MCF 10A (cell line): ENCODE data around the gene ANXA6. TPM values are rescaled to one million over a fixed set of nuclear protein-coding genes. Genes with fewer than 3 reads are reported as not detected.

Source experiments
- BruUV-seq: library from RNA; stranded (reverse); fragments of 400-500 nt; replicated peaks from 2 replicates; lab custom pipeline; 2021; lab: Mats Ljungman, UMichigan
- CTCF ChIA-PET: fragments of 300-600 bp; sonication (Branson Sonifier 250); formaldehyde crosslinking; extraction: SDS; loops from one replicate; lab custom pipeline; 2021; ENCODE audit warnings: antibody characterized with exemption, inconsistent platforms; lab: Yijun Ruan, JAX
- POLR2A ChIA-PET: fragments of 300-600, 350-650 bp; sonication (Branson Sonifier 250); formaldehyde crosslinking; extraction: SDS; loops from one replicate; lab custom pipeline; 2020; ENCODE audit warnings: antibody characterized with exemption, inconsistent platforms; lab: Yijun Ruan, JAX
- DNase-seq: peaks from one replicate; pipeline ENCODE4 v3.0.0-alpha.2; 2018; ENCODE audit not compliant: unreplicated experiment
- H3K27ac Mint-ChIP-seq: one replicate; pipeline ENCODE4 v1.8.0; 2022; ENCODE audit warnings: mild to moderate bottlenecking, low read depth, mixed read lengths; ENCODE audit not compliant: unreplicated experiment
- H3K27me3 Mint-ChIP-seq: one replicate; pipeline ENCODE4 v1.8.0; 2022; ENCODE audit warnings: mixed read lengths; ENCODE audit not compliant: insufficient read depth, unreplicated experiment
- H3K36me3 Mint-ChIP-seq: one replicate; pipeline ENCODE4 v1.8.0; 2022; ENCODE audit warnings: mild to moderate bottlenecking, moderate library complexity, mixed read lengths; ENCODE audit not compliant: insufficient read depth, unreplicated experiment
- H3K4me1 Mint-ChIP-seq: one replicate; pipeline ENCODE4 v1.8.0; 2022; ENCODE audit warnings: mixed read lengths; ENCODE audit not compliant: insufficient read depth, unreplicated experiment
- H3K4me3 Mint-ChIP-seq: one replicate; pipeline ENCODE4 v1.8.0; 2022; ENCODE audit warnings: mild to moderate bottlenecking, moderate library complexity, mixed read lengths; ENCODE audit not compliant: unreplicated experiment
- H3K9me3 Mint-ChIP-seq: one replicate; pipeline ENCODE4 v1.8.0; 2022; ENCODE audit warnings: mixed read lengths; ENCODE audit not compliant: unreplicated experiment
- CTCF ChIP-seq: fragments of 200-600 bp; IDR thresholded peaks from one replicate; pipeline ENCODE4 v1.8.0; 2022; ENCODE audit warnings: antibody characterized with exemption, mild to moderate bottlenecking; ENCODE audit not compliant: unreplicated experiment
- intact Hi-C: fragments of 100-400 bp; cut with micrococcal nuclease; formaldehyde crosslinking; loops from 2 replicates; pipeline ENCODE4 v1.14.1; 2022
- total RNA-seq: library from RNA; stranded (reverse); gene quantifications from 2 replicates; pipeline ENCODE4 v1.2.3, GENCODE V29; 2022

ANXA6 gene
- total RNA-seq, 1 experiment from 2014 or later, result 2.6 TPM

GRCh38 chr5:151053796-151054462 is 103.7 kb downstream of the ANXA6 start:
- intact Hi-C loops, result no loop called here
- Mint-ChIP-seq H3K9me3 (no peaks in the 10 kb centered on the region), H3K36me3 (peaks cover 100% of the 10 kb centered on the region), H3K4me1 (no peaks in the 10 kb centered on the region), H3K27me3 (no peaks in the 10 kb centered on the region), H3K4me3 (no peak overlapping the region), H3K27ac (peak overlapping the region; percentile 79)
- ChIA-PET POLR2A (interaction anchor here (0.8 to 1.9 kb wide), 3 partner anchors 26 to 36 kb away, joined by 3 to 5 read pairs (median 3); no protein-coding TSS in a partner anchor), CTCF (interaction anchor here (0.6 to 40.7 kb wide), 6 partner anchors 12 to 491 kb away, joined by 3 to 1587 read pairs (median 195); no protein-coding TSS in a partner anchor)
- no peak for TF ChIP-seq CTCF
- no TSS peak for BruUV-seq
- no peak for DNase-seq

GRCh38 chr5:151052836-151053235 is 104.7 kb downstream of the ANXA6 start:
- POLR2A ChIA-PET, result interaction anchor here (1.3 to 5.4 kb wide), 4 partner anchors 11 to 62 kb away, joined by 3 to 21 read pairs (median 8); no protein-coding TSS in a partner anchor
- Mint-ChIP-seq H3K27ac (peak overlapping the region; percentile 62), H3K4me3 (no peak overlapping the region), H3K4me1 (no peaks in the 10 kb centered on the region), H3K27me3 (no peaks in the 10 kb centered on the region), H3K9me3 (no peaks in the 10 kb centered on the region), H3K36me3 (peaks cover 100% of the 10 kb centered on the region)
- no peak for DNase-seq
- TF ChIP-seq CTCF, result no peak
- CTCF ChIA-PET, result interaction anchor here (0.6 to 40.7 kb wide), 23 partner anchors 13 to 1762 kb away, joined by 3 to 1587 read pairs (median 14); partner anchors contain the start of gene TNIP1
- no TSS peak for BruUV-seq
- intact Hi-C loops, result no loop called here

GRCh38 chr5:151051931-151052608 is 105.5 kb downstream of the ANXA6 start:
- DNase-seq, result no peak
- no TSS peak for BruUV-seq
- POLR2A ChIA-PET, result interaction anchor here (0.7 to 5.4 kb wide), 5 partner anchors 10 to 63 kb away, joined by 3 to 21 read pairs (median 6); partner anchors contain the start of gene TNIP1
- peaks cover 100% of the 10 kb centered on the region for H3K36me3 Mint-ChIP-seq
- H3K4me3 Mint-ChIP-seq, result no peak overlapping the region
- TF ChIP-seq CTCF, result no peak
- H3K9me3 Mint-ChIP-seq, result no peaks in the 10 kb centered on the region
- H3K27ac Mint-ChIP-seq, result peak overlapping the region; percentile 62
- intact Hi-C loops, result loop anchor here (1.0 to 2.0 kb wide), 4 partner anchors 29 to 187 kb away; partner anchors contain the start of gene TNIP1
- CTCF ChIA-PET, result interaction anchor here (0.6 to 40.7 kb wide), 45 partner anchors 14 to 1761 kb away, joined by 3 to 1587 read pairs (median 5); partner anchors contain the start of gene TNIP1
- no peaks in the 10 kb centered on the region for H3K4me1 Mint-ChIP-seq
- no peaks in the 10 kb centered on the region for H3K27me3 Mint-ChIP-seq
